PC-3 (cell line): Measurements from ENCODE around the gene MAGI2. TPM values are rescaled to one million over a fixed set of nuclear protein-coding genes. Genes with fewer than 3 reads are reported as not detected.

Source experiments
- ATAC-seq: fragments of 200-7000 bp; cut with Tn5 transposase; 2 replicates; pipeline ENCODE4 v1.9.1; 2020; ENCODE audit warnings: mild to moderate bottlenecking, moderate library complexity
- BruUV-seq: library from RNA; stranded (reverse); fragments of 400-500 nt; replicated peaks from 2 replicates; lab custom pipeline; 2021; lab: Mats Ljungman, UMichigan
- CTCF ChIA-PET: fragments of 300-600 bp; sonication (Branson Sonifier 250); formaldehyde crosslinking; loops from one replicate; lab custom pipeline; 2022; ENCODE audit warnings: antibody characterized with exemption; lab: Charles Lee
- POLR2A ChIA-PET: fragments of 300-600 bp; sonication (Branson Sonifier 250); formaldehyde crosslinking; loops from one replicate; lab custom pipeline; 2022; ENCODE audit warnings: antibody characterized with exemption; ENCODE audit not compliant: unreplicated experiment; lab: Charles Lee
- DNase-seq: peaks from one replicate; pipeline ENCODE4 v3.0.0-alpha.2; 2015
- H2AFZ ChIP-seq: fragments of 300-600 bp; sonication (generic); 2 replicates; pipeline ENCODE4 v1.6.0; 2016; ENCODE audit warnings: antibody characterized with exemption, low read length
- H3F3A ChIP-seq: fragments of 300-600 bp; sonication (generic); one replicate; pipeline ENCODE4 v1.6.0; 2017; ENCODE audit warnings: antibody characterized with exemption, low read length, control low read depth, mild to moderate bottlenecking; ENCODE audit not compliant: unreplicated experiment
- H3K27ac ChIP-seq: fragments of 300-600 bp; sonication (generic); 2 replicates; pipeline ENCODE4 v1.5.1; 2016; ENCODE audit warnings: mild to moderate bottlenecking, low read length
- H3K27me3 ChIP-seq: fragments of 300-600 bp; sonication (generic); 2 replicates; pipeline ENCODE4 v1.6.1; 2016; ENCODE audit warnings: low read length, mixed read lengths
- H3K36me3 ChIP-seq: fragments of 300-600 bp; sonication (generic); 2 replicates; pipeline ENCODE4 v1.6.1; 2016; ENCODE audit warnings: low read depth, mixed run types, low read length, mixed read lengths
- H3K4me1 ChIP-seq: fragments of 300-600 bp; sonication (generic); 2 replicates; pipeline ENCODE4 v1.5.1; 2016; ENCODE audit warnings: low read length; ENCODE audit not compliant: insufficient read depth
- H3K4me2 ChIP-seq: fragments of 300-600 bp; sonication (generic); 2 replicates; pipeline ENCODE4 v1.6.0; 2016; ENCODE audit warnings: low read length
- H3K4me3 ChIP-seq: fragments of 300-600 bp; sonication (generic); 2 replicates; pipeline ENCODE4 v1.5.1; 2016; ENCODE audit warnings: mild to moderate bottlenecking, low read length, mixed read lengths
- H3K79me2 ChIP-seq: fragments of 300-600 bp; sonication (generic); 2 replicates; pipeline ENCODE4 v1.6.1; 2017; ENCODE audit warnings: low read length, mixed read lengths
- H3K9ac ChIP-seq: fragments of 300-600 bp; sonication (generic); 2 replicates; pipeline ENCODE4 v1.6.0; 2016; ENCODE audit warnings: mild to moderate bottlenecking, low read length
- H3K9me2 ChIP-seq: fragments of 300-600 bp; sonication (generic); replicated peaks from 2 replicates; pipeline ENCODE4 v1.6.1; 2016; ENCODE audit warnings: mixed run types, low read length, mixed read lengths
- H3K9me3 ChIP-seq: fragments of 300-600 bp; sonication (generic); 2 replicates; pipeline ENCODE4 v1.6.1; 2016; ENCODE audit warnings: low read length, mixed read lengths
- H4K20me1 ChIP-seq: fragments of 300-600 bp; sonication (generic); 2 replicates; pipeline ENCODE4 v1.6.1; 2016; ENCODE audit warnings: low read length, mixed read lengths
- EZH2 ChIP-seq: fragments of 300-600 bp; sonication (generic); IDR thresholded peaks from one replicate; pipeline ENCODE4 v1.6.1; 2017; ENCODE audit warnings: antibody characterized with exemption, mild to moderate bottlenecking, low read length; ENCODE audit not compliant: unreplicated experiment
- EZH2phosphoT487 ChIP-seq: fragments of 300-600 bp; sonication (generic); IDR thresholded peaks from 2 replicates; pipeline ENCODE4 v1.6.1; 2018; ENCODE audit warnings: mild to moderate bottlenecking, antibody characterized with exemption, low read length, borderline replicate concordance
- intact Hi-C: fragments of 100-400 bp; cut with micrococcal nuclease; formaldehyde crosslinking; loops from 2 replicates; pipeline ENCODE4 v1.9.0; 2023
- total RNA-seq: library from RNA; depleted of rRNA; stranded (reverse); fragments of >200 nt; gene quantifications from 2 replicates; pipeline ENCODE4 v1.2.3, GENCODE V29; 2014
- TF ChIP-seq, protein P1 (sequence below): fragments of 300-600 bp; sonication (generic); conservative IDR thresholded peaks from 2 replicates; pipeline ENCODE4 v1.5.1; 2017; ENCODE audit warnings: antibody characterized with exemption, low read depth, mild to moderate bottlenecking, low read length

The MAGI2 gene
- total RNA-seq, 1 experiment from 2014 or later = not detected

DNA sequence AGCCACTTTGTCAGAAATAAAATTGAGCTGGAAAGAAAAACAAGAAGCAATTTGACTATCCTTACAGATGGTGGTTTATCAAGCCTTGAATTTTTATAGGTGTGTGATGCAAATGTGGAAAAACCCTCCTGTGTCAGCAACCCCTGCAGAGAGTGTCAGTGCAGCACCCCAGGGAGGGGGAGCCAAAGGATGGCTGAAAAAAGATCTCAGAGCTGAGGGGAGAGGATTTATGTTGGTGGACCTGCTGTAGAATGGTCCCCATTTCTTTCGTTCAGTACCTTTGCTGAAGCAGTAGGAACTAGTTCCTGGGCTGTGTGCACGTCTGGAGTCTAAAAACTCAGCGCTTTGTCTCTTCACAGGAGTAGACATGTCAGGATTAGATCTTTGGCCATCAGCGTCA is 1415.9 kb downstream of the MAGI2 start:
- no TSS peak for BruUV-seq
- H3K27me3 ChIP-seq = peaks cover 45% of the 10 kb centered on the region
- H3K9me3 ChIP-seq = no peaks in the 10 kb centered on the region
- no peaks in the 10 kb centered on the region for H3K9me2 ChIP-seq
- no peak overlapping the region for H3K4me2 ChIP-seq
- no peak overlapping the region for H3K4me3 ChIP-seq
- ChIA-PET POLR2A (no interaction called here), CTCF (interaction anchor here (0.7 kb wide), 1 partner anchor 55 kb away, joined by 5 read pairs; no protein-coding TSS in a partner anchor)
- TF ChIP-seq EZH2 = no peak
- no peak for TF ChIP-seq EZH2phosphoT487
- TF ChIP-seq, protein P1, sequence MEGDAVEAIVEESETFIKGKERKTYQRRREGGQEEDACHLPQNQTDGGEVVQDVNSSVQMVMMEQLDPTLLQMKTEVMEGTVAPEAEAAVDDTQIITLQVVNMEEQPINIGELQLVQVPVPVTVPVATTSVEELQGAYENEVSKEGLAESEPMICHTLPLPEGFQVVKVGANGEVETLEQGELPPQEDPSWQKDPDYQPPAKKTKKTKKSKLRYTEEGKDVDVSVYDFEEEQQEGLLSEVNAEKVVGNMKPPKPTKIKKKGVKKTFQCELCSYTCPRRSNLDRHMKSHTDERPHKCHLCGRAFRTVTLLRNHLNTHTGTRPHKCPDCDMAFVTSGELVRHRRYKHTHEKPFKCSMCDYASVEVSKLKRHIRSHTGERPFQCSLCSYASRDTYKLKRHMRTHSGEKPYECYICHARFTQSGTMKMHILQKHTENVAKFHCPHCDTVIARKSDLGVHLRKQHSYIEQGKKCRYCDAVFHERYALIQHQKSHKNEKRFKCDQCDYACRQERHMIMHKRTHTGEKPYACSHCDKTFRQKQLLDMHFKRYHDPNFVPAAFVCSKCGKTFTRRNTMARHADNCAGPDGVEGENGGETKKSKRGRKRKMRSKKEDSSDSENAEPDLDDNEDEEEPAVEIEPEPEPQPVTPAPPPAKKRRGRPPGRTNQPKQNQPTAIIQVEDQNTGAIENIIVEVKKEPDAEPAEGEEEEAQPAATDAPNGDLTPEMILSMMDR = no peak
- no peaks in the 10 kb centered on the region for H4K20me1 ChIP-seq
- ATAC-seq (no peak), DNase-seq (no peak)
- no peaks in the 10 kb centered on the region for H3F3A ChIP-seq
- H2AFZ ChIP-seq = no peak overlapping the region
- H3K4me1 ChIP-seq = no peaks in the 10 kb centered on the region
- no peaks in the 10 kb centered on the region for H3K36me3 ChIP-seq
- intact Hi-C loops = no loop called here
- no peaks in the 10 kb centered on the region for H3K79me2 ChIP-seq
- no peak overlapping the region for H3K27ac ChIP-seq
- H3K9ac ChIP-seq = no peak overlapping the region

DNA sequence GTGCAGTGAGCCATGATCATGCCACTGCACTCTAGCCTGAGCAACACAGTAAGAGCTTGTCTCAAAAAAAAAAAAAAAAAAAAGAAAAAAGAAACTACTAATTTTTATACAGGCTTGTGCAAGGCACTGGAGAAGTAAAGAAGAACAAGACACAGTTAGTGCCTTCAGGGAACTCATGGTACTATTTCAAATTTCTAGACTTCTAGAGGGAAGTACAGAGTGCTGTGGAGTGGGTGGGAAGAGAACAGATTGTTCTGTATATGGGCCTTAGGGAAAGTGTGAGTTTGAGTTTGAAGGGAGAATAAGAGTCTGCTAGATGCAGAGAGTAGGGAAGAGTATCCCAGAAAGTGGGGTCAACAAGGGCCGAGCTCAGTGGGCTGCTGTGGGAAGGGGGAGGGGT is 1420.1 kb downstream of the MAGI2 start:
- no peaks in the 10 kb centered on the region for H3K36me3 ChIP-seq
- CTCF ChIA-PET = no interaction called here
- POLR2A ChIA-PET = no interaction called here
- H4K20me1 ChIP-seq = no peaks in the 10 kb centered on the region
- peaks cover 73% of the 10 kb centered on the region for H3K27me3 ChIP-seq
- no peak overlapping the region for H3K9ac ChIP-seq
- ATAC-seq (no peak), DNase-seq (no peak)
- intact Hi-C loops = no loop called here
- no peaks in the 10 kb centered on the region for H3K9me3 ChIP-seq
- TF ChIP-seq, protein P1 = no peak
- no peak for TF ChIP-seq EZH2phosphoT487
- no TSS peak for BruUV-seq
- H2AFZ ChIP-seq = no peak overlapping the region
- H3K9me2 ChIP-seq = no peaks in the 10 kb centered on the region
- H3F3A ChIP-seq = no peaks in the 10 kb centered on the region
- no peaks in the 10 kb centered on the region for H3K4me1 ChIP-seq
- H3K27ac ChIP-seq = no peak overlapping the region
- H3K4me3 ChIP-seq = no peak overlapping the region
- no peak overlapping the region for H3K4me2 ChIP-seq
- no peaks in the 10 kb centered on the region for H3K79me2 ChIP-seq

DNA sequence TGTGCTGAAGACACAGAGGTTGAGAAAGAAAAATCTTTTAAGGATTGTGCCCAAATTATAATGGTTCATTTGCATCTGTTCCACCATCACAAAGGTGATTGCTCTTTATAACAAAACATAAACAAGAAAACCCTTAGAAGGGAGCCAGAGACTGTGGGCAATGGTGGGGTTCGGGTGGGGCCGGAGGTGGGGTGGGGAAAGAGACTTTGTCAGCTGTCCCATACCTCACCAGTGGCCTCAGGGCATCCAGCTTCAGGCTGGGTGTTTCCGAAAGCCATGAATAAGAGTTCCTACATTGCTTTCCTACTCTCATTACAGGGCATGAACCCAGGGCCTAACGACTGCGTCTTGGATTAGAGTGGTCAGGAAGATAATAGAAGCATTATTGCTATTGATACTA is 1427.0 kb downstream of the MAGI2 start:
- Histone ChIP-seq H2AFZ (no peak overlapping the region), H3K9me2 (no peaks in the 10 kb centered on the region), H3K9ac (no peak overlapping the region), H3K4me2 (no peak overlapping the region), H3K27ac (no peak overlapping the region), H3K4me3 (no peak overlapping the region), H3K36me3 (no peaks in the 10 kb centered on the region), H3K27me3 (peaks cover 87% of the 10 kb centered on the region), H3K4me1 (no peaks in the 10 kb centered on the region), H3F3A (no peaks in the 10 kb centered on the region), H4K20me1 (no peaks in the 10 kb centered on the region), H3K79me2 (no peaks in the 10 kb centered on the region), H3K9me3 (no peaks in the 10 kb centered on the region)
- ATAC-seq (no peak), DNase-seq (no peak)
- POLR2A ChIA-PET = no interaction called here
- CTCF ChIA-PET = no interaction called here
- intact Hi-C loops = loop anchor here (10.0 kb wide), 2 partner anchors 108 to 898 kb away; no protein-coding TSS in a partner anchor
- BruUV-seq = no TSS peak
- TF ChIP-seq EZH2 (no peak), EZH2phosphoT487 (no peak)
- TF ChIP-seq, protein P1 = no peak
